Measurements from ENCODE around the gene GIGYF1.
"Not testable (repeated sequence)": the region's sequence is repeated elsewhere in the genome, so short reads cannot be mapped to it uniquely, and the experiment has no call there.

GRCh38 chr7:100717073-100717472 lies 23.0 kb upstream of the GIGYF1 start:
- TF ChIP-seq, protein P1, sequence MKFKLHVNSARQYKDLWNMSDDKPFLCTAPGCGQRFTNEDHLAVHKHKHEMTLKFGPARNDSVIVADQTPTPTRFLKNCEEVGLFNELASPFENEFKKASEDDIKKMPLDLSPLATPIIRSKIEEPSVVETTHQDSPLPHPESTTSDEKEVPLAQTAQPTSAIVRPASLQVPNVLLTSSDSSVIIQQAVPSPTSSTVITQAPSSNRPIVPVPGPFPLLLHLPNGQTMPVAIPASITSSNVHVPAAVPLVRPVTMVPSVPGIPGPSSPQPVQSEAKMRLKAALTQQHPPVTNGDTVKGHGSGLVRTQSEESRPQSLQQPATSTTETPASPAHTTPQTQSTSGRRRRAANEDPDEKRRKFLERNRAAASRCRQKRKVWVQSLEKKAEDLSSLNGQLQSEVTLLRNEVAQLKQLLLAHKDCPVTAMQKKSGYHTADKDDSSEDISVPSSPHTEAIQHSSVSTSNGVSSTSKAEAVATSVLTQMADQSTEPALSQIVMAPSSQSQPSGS (IDR thresholded peaks at IDR 0.05; ENCODE audit: low read length): not testable (repeated sequence)
- not testable (repeated sequence) for TF ChIP-seq TCF12 (IDR thresholded peaks at IDR 0.05; ENCODE audit: low read depth, low read length); POU5F1 (IDR thresholded peaks at IDR 0.05; ENCODE audit: low read depth, low read length); CTCF (IDR thresholded peaks at IDR 0.05; ENCODE audit: control extremely low read depth in 1 of 3, insufficient read depth in 1 of 3, low read depth in 1 of 3, low read length in 3 of 3); POLR2A (IDR thresholded peaks at IDR 0.05; ENCODE audit: control extremely low read depth in 1 of 2, low read depth in 2 of 2, low read length in 2 of 2); EZH2 (IDR thresholded peaks at IDR 0.05; ENCODE audit: low read depth, low read length, severe bottlenecking); CREB1 (IDR thresholded peaks at IDR 0.05); EP300 (IDR thresholded peaks at IDR 0.05; ENCODE audit: borderline replicate concordance in 1 of 2, low read depth in 2 of 2, low read length in 2 of 2); RXRA (IDR thresholded peaks at IDR 0.05; ENCODE audit: insufficient read depth, low read depth, low read length); SP1 (IDR thresholded peaks at IDR 0.05; ENCODE audit: low read depth, low read length)

Data from H1 (cell line).